HG02981 (cell line): Measurements from ENCODE around the gene PDGFD.

ENCODE experiments used
- ATAC-seq: cut with Tn5 transposase; IDR thresholded peaks from one replicate; pipeline ENCODE4 v1.9.1; 2021; ENCODE audit warnings: mild to moderate bottlenecking, moderate library complexity; ENCODE audit not compliant: unreplicated experiment

PDGFD gene

DNA sequence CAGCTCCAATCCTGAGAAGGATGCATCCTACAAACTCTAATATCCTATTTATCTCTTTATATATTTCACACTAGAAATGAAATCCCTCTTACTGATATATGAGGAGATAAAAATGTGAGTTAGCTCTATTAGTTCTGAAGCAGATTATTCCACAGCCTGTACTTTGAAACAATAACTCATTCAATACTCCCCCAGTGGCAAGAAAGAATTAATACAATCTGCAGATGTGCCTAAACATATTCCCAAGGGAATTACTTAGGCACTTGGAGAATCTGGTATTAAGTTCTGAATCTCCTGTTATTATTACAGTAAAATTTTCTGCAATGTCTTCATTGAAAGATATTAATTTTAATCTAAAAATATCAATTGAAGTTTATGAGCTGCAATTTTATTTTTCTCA is 68.2 kb downstream of the PDGFD start:
- no peak for ATAC-seq

DNA sequence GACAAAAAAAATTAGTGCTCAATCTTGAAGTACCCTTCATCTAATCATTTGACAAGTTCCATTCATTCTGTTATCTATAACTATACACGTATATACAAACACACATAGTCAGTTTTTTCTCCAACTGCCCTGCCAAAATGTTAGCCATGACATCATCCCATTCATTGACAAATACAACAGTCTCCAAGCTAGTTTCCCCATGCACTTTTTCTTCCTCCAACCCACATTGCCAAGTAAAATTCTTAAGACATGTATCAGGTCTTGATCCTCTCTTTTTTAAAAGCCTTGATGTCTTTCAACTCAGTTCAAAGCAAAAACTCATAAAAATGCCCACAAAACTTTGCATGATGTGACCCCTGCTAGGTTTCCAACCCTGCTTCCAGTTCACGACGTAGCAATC is 69.4 kb downstream of the PDGFD start:
- no peak for ATAC-seq

DNA sequence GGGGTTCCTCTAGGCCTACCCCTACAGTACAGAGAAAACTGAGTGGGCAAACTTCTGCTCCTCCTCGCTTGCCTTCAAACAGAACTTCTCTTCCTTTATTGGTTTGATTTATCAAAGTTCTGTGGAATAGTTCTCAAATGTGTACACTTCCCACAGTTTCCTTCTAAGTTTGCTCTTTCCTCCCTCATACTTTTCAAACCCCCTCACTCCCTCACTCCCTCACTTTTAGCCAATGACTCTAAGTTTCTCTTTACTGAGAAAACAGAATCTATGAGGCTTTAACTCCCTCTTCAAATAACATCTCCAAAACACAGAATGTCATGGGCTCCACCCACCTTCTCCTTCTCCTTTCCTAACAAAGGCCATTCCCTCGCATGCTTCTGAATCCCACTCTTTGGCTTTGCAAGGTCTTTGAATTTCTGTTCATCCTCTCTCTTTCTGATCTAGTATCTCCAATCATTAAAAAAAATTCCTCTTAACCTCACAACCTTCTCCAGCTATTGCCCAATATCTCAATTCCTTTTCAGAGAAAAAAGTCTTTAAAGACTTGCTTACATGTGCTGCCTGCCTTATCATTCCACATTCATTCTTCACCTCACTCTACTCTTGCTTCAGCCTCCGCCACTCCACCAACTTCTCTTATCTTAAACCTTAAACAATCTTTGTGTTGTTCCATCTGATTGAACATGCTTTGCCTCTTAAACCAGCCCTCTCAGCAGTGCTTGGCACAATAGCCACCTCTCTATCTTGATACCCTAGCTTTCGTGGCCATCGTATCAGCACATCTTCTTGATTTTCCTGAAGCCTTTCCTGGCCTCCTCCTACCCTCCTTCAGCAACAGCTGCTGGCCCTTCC is 70.3 kb downstream of the PDGFD start:
- no peak for ATAC-seq

DNA sequence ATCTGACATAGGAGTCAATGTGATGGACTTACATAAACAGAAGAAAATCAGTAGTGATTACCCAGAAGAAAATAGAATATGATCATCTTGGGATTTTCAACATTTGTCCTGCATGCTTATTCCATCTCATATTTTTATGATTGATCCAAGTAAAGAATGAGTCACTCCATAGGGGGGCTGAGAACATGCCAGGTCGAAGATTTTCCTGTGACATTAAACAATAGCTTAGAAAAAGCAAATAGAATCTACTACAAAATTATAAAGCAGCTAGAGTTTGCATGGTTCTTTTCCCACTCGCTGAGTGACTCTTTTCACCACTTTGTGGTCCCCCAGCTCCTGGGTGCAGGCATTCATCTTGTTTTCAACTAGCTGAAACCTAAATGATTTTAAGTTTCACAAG is 71.2 kb downstream of the PDGFD start:
- ATAC-seq = no peak

DNA sequence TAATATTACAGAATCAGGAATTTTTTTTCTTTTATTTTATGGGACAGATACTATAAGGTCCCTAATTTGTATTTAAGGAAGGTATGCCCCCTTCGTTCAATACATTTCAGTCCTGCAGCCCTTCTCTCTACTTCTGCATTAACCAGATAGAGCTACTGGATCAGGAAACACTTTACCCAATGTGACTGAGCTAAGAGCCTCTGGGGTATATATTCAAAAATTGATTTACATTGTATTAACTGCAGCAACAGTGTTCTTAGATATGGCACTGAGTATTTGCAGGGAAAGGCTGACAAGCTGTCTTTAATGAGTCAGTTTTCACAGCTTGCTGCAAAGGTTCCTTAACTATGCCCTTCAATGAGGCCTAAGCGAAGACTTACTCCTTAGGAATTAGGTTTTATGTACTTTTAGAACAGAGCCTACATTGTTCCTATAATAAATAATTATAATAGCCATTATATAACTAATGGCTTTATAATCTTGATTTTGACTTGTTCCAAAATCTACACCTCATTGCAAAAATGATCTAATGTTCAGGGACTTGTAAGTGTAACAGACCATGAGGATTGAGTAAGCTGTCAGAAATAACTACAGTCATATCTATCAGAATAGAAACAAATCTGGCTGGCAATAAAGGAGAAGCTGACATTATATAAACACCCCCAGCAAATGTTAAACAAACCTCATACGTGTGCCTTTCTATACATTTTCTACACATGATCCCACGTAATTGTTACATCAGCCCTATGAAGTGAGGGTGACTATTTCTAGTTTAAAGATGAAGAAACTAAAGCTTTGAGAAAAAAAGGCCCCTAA is 72.5 kb downstream of the PDGFD start:
- ATAC-seq = no peak

DNA sequence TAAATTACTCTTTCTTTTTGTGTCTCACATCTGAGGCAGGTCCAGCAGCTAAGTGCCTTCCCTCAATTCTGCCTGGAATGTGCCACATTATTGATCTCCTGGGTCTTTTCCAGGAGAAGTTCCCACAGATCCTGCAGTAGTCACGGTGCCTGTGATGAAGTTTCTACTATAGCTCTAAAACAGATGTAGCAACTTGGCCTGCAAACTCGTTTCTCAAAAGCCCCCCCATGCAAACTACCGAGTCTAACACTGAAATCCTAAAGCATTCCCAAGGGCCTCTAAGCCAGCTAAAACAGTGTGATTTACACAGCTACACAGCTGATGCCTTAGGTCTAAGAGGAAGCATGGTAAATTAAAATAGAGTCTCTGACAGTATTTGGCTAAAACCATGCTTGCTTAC is 73.2 kb downstream of the PDGFD start:
- no peak for ATAC-seq

DNA sequence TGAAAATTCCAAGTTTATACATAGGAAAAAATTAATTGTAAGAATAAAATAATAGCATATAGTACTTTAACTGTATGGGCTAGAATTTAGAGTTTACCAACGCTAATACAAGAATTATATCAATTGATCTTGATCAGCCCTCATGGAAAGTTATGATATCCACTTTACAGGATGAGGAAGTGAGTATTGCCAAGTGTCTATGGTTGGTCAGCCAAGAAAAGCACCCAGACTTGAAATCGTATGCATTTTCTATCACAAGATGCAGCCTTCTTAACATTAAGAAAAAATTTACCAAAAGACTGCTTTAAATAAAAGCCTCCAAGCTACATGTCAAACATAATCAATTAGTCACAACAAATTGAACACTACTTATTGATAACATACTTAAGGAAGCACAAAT is 74.5 kb downstream of the PDGFD start:
- no peak for ATAC-seq

DNA sequence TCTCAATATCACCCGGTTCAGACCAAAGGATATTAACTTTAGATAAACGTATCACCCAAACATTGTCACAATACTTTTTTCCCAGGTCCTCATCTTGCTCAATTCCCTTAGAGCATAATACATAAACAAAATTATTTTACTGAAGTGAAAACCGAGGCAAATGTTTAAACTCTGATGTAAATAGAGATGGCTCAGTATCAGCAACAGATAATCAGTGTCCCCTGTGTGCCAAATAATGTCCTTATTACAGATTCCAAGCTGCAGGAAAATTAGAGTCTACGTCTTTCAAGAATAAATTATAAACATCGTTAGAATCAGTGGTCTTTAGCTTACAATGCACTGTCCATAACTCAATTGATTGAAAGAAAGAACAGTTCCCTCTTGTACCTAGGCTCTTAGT is 77.3 kb downstream of the PDGFD start:
- ATAC-seq = no peak

DNA sequence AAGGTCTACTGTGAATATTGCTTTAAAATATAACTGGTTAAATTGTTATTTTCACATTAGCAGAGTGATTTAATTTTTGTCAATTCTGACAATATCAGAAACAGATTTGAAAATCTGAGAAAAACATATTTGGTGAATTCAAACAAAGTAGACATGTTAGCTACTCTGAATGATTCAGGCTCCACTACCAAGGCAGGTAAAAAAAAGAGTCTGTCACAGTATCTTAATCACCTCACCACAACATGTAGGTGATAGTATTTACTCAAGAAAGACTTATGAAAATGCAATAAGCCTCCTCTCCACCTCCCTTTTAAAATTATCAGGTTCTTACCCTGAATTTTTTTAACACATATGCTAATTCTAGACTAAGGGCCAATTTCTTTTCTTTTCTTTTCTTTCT is 85.0 kb downstream of the PDGFD start:
- ATAC-seq = no peak

DNA sequence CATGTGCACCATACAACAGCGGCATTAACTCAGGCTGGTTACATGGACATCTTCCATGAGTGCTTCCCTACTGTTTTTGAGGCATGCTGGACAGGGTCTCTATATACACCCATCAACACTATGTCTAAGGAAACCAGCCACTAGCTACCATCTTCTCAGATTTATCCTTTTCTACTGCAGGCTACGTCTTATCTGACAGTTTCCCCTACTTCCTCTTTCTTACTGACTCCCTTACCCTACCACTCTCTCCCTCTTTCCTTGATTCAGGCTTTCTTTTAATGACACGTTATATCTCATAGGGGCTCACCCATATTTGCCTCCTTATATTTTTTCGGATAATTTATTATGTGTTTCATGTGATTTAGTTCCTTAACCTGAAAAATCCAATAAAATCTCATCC is 85.7 kb downstream of the PDGFD start:
- ATAC-seq = no peak

DNA sequence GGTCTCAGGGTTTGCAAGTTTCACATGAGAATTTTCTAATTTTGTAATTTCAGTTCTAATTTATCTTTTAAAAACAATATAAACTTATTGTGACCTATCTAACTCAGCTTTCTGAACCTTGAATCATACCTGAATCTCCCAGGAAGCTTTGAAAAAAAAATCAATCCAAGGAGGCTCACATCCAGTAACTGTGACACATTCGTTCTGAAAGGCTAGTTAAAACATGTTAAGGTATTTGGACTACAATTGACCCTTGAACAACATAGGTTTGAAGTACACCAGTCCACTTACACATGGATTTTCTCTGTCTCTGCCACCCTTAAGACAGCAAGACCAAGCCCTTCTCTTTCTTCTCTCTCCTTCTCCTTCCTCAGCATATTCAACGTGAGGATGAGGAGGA is 87.5 kb downstream of the PDGFD start:
- ATAC-seq = no peak

DNA sequence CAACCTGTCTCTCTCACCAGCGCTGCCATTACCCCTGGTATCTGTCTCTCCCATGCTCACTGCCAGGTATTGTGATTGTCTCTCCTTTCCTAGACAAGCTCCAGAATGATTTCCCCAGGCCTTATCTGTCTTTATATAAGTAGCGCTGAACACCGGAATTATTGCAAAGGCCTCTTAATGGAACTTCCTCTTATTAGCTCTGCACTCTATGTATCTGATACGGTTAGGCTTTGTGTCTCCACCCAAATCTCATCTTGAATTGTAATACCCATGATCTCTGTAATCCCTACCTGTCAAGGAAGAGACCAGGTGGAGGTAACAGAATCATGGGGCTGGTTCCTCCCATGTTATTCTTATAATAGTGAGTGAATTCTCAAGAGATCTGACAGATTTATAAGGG is 88.2 kb downstream of the PDGFD start:
- no peak for ATAC-seq

DNA sequence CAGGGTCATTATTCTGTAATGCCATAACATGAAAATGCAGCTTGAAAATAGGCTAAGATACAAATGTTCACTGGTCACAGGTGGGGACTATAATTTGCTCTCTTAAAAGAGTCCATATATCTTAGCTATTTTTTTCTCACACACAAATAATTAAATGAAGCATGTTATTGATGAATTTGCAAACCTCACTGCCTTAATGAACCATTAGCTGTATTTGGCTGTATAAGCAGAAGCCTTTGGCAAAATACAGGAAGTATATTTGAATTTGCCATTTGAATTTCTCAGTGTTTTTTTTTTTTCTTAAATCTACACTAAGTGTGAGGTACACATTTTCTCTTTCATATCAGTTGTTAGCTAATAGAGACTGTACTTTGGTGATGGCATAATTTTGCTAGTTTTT is 88.9 kb downstream of the PDGFD start:
- ATAC-seq = no peak

DNA sequence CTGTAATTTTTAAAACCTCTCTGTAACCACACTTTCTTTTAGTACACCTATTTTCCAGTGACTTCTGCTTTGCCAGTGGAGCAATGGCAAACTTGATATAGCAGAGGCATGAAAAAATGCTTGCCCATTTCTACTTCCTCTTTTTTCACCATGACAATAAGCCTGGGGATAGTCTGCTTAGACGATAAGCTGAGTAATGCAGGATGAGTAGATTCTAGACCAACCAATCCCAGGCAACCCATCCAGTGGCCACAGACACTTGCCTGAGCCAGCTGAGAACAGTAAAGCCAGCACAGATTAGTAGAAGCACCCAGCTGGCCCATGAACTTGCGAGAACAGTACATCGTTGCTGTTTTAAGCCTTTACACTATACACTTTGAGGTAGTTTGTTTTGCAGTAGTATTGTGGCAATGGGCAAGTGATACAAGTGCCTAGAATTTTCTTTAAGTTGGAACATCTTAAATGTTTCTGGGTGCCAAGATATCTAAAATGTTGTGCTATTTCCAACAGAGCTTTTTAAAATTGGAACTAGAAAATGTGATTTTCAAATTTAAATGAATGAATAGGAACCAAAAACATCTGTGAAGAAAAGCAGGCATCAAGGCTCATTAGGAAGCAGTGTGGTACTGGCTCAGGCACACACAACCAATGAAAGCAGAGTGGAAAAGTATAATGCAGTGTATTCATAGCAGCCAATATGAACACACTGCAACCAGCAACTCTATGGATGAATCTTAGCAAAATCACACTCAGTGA is 89.8 kb downstream of the PDGFD start:
- ATAC-seq = peak; percentile 89

DNA sequence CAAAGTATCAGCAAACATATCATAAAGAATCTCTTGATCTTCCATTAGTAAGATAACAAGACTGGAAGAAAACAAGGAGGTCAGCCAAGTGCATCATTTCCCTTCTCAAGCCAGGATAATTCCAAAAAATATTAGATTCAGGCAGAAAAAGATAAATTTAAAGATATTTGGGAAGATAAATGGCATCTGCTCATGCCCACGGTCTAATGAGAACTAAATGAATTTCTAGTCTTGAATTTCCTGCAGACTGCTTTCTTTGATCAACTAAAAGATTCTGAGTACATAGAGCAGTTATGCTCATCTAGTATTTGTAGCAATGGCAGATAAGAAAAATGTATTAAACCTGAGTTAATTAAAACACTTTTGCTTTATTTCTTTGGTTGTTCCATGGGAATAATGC is 96.4 kb downstream of the PDGFD start:
- no peak for ATAC-seq

DNA sequence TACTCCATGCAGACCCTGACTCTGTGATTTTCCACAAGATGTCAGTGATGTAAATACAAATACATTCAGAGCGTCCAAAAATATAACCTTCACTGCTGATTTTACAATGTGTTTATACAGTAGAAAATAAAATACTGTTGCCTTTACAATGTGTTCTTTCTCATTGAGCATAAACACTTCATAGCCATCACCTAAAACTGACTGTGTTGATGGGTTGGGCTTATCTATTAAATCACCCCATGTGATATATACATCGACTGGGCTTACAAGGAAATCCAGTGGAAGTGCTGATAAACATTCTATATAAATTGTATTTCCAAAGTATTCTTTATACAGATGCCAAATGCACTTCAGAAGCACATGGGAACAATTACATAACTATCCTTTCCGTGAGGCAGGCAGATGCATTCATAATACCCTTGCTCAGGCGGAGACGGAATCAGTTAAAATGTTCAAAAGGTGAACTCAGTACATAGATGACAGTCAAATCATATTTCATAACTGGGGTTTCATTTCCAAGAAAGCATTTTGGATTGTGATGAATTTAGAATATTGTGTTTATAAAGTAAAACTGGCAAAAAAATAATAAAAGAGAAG is 99.8 kb downstream of the PDGFD start:
- no peak for ATAC-seq

DNA sequence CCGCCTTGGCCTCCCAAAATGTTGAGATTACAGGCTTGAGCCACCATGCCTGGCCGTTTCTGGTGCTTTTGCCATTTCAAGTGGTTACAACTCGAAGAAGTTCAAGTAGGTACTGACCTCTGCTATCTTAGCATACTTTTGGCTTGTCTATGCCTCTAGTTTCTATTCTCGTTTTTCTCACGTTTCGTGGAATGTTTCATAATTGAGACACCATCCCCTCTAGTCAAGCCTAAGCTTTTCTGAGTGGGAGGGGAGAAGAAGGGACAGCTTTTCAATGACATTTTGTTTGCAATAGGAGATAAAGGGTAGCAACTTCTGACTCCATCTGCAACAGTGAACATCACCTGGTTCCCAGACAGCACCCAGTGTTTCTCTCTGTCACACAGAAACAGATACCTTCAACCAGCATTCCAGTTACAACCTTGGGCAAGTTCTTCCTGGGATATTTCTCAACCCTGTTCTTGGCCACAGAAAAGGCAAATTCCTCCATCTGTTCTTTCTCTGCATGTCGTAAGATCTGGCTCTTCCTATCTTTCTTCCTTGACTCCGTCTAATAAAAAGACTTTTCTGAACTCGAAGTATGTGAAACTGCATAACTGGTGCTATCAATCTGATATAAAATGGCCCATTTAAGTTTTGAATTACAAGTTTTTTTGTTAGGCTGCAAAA is 102.0 kb downstream of the PDGFD start:
- no peak for ATAC-seq

DNA sequence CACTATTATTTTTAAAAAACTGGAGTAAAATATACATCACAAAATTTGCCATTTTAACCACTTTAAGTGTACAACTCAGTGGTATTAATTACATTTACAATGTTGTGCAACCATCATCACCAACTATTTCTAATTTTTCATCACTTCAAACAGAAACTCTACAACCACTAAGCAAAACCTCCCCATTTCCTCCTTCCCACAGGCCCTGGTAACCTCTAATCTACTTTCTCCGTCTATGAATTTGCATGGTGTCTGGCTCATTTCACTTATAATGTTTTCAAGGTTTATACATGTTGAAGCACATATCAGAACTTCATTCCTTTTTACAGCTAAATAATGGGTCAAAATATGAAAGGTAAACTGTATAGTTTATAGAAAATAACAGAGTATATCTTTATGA is 103.1 kb downstream of the PDGFD start:
- peak; percentile 81 for ATAC-seq

DNA sequence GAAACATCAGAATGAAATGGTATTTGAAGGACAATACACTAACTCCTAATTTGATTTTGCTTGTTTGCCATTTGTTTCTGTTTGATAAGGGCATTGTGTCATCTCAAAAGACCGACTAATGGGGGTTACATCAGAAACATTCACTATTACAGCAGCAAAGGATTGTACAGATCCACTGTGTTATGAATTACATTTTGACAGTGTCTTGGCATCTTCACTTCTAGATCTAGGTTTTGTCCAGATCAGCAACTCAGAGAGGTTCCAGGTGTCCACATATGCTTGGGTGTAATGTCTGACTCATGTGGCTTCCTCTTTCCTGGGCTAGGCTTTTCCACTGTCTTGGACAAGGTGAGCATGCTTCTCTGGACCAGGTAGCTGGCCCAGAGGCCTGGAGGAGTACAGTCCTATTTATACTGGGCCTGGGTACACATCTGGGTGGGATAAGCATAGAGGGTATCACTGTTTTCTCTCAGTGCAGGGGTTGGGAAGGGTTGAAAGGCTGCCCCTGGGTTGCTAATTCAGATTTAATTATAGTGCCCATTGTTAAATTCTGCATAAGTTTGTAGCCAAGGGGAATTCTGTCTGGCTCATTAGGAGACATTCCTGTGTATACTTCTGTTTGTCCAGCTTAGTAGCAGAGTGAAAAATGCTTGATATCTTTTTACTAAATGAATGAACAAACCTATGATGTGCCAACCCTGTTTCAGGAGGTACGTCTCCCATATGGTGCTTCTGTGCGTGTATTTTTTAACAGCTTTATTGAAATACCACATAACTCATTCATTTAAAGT is 103.7 kb downstream of the PDGFD start:
- no peak for ATAC-seq

DNA sequence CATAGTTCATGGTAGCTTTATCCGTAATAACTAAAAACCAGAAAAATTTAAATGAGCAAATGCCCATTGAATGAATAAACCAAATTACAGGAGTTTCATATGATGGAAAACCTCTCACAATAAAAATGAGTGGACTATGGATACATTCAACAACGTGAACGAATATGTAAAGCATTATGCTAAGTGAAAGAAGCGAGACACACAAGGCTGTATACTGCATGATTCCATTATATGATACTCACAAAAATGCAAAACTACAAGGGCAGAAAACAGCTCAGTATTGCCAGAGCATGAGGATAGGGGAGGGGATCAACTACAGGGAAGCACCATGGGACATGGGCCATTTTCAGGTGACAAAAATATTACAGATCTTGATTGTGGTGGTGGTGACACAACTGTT is 105.3 kb downstream of the PDGFD start:
- ATAC-seq = no peak
